Measurements from ENCODE around the gene DDX49.

DDX49 gene, protein sequence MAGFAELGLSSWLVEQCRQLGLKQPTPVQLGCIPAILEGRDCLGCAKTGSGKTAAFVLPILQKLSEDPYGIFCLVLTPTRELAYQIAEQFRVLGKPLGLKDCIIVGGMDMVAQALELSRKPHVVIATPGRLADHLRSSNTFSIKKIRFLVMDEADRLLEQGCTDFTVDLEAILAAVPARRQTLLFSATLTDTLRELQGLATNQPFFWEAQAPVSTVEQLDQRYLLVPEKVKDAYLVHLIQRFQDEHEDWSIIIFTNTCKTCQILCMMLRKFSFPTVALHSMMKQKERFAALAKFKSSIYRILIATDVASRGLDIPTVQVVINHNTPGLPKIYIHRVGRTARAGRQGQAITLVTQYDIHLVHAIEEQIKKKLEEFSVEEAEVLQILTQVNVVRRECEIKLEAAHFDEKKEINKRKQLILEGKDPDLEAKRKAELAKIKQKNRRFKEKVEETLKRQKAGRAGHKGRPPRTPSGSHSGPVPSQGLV

DNA sequence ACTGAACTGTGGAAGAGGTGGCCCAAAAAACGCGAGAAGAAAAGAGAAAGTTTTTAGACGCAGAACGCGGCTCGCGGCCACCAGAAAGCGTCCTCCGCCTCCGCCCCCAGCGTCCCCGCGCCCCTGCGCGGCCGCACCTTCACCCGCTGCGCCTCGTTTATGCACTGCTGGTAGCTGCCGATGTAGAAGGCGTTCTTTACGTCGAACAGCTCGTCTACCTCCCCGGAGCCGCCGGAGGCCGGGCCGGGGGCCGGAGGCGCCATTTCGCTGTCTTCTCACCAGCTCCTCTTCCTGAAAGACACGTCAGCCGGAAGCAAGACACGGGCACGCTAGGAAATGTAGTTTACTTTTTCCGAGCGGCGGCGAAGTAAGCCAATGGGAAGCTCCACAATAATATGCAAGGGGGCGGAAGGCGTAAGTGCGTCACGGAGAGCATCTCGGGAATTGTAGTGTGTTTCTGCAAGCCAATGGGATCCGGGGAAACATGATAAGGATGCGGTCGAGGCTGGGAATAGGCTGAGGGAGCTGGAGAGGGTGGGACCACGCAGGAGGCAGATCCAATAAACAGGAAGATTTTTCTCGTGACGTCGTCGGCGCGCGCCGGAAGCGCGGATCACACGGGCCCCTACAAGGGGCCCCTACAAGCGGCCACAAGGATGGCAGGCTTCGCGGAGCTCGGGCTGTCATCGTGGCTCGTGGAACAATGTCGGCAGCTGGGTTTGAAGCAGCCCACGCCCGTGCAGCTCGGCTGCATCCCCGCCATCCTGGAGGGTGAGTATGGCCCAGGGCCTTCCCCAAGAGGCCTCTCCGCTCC lies at the start of gene DDX49, which contains the start of gene COPE:
Gene DDX49 (plus strand): TSS at position 630 of the 814 bp plus-strand sequence. CDS start 27 bp downstream, at position 657.
Gene COPE (minus strand): TSS at position 302 of the 814 bp plus-strand sequence. CDS start 39 bp downstream, at position 263.
- DNase-seq (ENCODE audit: low read depth in 2 of 2) = peak; percentile 92 to 96

DNA sequence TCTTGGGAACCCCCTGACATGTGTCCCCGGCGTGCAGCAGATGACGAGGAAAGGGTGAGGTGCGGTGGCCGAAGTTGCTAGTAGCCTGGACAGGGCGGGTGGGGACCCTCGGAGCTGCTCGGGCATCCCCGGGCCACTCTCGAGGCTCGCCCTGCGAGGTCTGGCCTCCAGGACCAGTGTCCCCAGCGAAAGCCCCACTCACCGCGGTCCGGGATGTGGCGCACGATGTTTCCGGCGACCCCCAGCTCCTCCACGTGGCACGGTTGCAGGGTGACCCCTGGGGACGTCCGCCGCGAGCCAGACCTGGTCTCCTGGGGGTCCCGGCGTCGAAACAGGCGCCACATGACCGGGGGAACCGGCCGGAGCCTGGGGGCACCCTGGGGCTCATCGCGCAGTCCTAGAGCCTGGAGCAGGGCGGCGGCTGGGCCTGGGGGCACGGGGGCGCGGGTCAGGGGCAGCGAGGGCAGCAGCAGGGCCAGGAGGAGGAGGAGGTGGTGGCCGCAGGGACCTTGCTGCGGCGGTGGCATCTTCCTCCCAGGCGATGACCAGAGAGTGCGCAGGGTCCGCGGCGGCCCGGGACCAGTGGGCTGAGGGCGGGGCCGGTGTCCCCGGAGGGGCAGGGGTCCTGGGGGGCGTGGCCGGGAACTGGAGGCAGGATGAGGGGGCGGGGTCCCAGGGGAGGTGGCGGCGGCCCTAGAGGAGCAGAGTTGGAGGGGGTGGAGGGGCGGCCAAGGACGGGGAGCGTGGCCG lies 49.6 kb upstream of the DDX49 start:
- no peak for DNase-seq (ENCODE audit: low read depth in 2 of 2)

DNA sequence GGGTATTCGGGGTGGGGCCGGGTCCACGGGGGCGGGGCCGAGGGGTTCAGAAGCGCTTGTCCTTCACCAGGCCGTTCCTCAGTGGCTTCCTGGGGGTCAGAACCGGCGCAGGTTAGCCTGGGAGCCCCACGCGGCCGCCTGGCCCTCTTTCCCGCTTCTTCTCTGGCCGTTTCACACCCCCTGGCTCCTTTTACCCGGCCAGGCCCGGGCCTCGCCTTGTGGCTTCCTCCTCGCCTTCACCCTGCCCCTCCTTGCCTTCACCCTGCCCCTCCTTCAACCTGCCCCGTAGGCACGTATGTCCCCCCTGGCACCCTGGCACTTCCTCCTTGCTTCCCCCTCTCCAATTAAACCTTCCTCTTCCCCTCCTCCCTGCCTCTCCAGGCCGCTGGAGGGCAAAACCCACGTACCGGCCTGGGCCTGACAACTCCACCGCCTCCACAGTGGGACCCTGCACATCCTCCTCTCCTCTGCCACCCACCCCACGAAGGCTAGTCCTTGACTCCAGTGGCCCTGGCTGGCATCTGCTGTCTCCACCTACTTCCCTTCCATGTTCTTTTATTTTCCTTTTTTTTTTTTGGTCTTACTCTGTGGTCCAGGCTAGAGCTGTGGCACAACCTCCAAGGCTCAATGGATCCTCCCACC lies 48.9 kb upstream of the DDX49 start:
- no peak for DNase-seq (ENCODE audit: low read depth in 2 of 2)

GRCh38 chr19:18871543-18871942 lies 48.0 kb upstream of the DDX49 start:
- DNase-seq (ENCODE audit: low read depth in 2 of 2) = no peak

- no peak for DNase-seq (ENCODE audit: low read depth in 2 of 2)
Measured at GRCh38 chr19:18875726-18876125, 43.8 kb upstream of the DDX49 start.

DNA sequence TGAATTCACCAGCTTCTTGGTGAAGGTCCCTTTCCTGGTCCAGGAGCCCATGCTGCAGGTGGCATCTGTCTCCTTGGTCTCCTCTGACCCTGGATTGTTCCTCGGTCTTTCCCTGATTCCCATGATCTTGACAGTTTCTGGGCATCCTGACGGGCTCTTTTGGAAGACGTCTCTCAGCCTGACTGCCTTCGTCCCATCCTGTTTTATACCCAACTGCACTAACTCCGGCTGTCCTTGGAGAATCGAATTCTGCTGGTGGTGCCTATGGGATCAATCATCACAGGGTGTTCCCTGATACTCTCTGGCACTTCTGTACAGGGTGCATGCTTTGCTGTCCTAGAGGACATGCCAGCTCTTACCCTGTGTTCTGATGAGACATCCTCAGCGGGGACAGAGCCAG lies 42.6 kb upstream of the DDX49 start:
- no peak for DNase-seq (ENCODE audit: low read depth in 2 of 2)

GRCh38 chr19:18878058-18878797 lies 41.3 kb upstream of the DDX49 start:
- no peak for DNase-seq (ENCODE audit: low read depth in 2 of 2)

DNA sequence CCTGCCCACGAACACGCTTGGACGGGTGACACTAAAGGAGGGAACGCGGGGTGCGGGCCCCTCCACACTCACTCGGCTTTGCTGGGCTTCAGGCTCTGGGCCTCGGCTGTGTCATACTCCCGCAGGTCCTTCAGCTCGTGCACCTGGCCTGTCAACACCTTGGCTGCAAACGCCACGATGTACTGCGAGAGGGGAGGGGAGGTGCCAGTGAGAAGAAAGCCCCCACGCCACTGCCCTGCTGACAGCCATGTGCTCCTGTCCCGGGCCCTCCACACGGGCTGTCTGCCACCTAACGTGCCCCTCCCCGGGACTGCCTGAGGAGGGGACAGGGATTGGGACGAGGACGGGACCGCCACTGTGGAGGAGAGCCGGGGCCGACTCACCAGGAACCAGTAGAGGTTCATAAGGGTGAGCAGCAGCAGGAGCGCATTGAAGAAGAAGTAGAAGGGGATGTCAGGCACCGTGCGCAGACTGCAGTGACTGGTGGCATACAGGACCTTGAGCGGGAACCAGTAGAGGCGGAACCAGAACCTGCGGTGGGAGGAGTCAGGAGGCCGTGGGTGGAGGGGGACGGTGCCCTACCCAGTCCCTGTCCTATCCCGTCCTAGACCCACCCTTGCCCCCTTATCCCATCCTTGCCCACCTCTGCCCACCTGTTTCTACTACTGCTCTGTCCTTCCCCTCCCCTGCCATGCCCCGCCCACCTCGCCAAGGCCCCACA lies 40.5 kb upstream of the DDX49 start:
- no peak for DNase-seq (ENCODE audit: low read depth in 2 of 2)

DNA sequence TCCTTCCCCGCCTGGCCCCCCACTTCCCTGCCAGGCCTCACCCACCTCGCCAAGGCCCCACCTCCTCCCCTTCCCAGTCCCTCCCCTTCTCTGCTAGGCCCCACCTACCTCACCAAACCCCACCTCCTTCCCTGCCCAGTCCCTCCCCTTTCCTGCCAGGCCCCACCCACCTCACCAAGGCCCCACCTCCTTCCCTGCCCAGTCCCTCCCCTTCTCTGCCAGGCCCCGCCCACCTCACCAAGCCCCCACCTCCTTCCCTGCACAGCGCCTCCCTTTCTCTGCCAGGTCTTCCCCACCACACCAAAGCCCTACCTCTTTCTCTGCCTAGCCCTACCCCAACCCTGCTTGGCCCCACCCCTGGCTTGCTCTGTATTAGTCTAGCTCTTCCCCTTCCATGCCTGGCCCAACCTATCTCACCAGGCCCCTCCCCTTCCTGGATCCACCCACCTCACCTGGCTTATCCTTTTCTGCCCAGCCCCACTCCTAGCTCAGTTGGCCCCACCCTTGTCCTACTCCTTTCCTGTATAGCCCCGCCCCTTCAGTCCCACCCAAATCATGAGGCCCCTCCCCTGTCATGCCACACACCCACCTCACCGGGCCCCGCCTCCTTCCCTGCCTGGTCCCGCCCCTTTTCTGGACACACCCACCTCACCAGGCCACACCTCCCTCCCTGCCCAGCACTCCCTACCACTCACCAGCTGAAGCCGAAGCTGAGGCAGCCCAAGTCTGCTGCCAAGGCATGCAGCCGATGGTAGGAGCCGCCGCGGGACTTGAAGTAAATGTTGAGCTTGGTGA lies 39.7 kb upstream of the DDX49 start:
- no peak for DNase-seq (ENCODE audit: low read depth in 2 of 2)

- no peak for DNase-seq (ENCODE audit: low read depth in 2 of 2)
Measured at GRCh38 chr19:18881491-18881890, 38.0 kb upstream of the DDX49 start.

GRCh38 chr19:18883526-18884304 lies 35.8 kb upstream of the DDX49 start:
- DNase-seq (ENCODE audit: low read depth in 2 of 2) = no peak

GRCh38 chr19:18886972-18887371 lies 32.5 kb upstream of the DDX49 start:
- no peak for DNase-seq (ENCODE audit: low read depth in 2 of 2)

DNA sequence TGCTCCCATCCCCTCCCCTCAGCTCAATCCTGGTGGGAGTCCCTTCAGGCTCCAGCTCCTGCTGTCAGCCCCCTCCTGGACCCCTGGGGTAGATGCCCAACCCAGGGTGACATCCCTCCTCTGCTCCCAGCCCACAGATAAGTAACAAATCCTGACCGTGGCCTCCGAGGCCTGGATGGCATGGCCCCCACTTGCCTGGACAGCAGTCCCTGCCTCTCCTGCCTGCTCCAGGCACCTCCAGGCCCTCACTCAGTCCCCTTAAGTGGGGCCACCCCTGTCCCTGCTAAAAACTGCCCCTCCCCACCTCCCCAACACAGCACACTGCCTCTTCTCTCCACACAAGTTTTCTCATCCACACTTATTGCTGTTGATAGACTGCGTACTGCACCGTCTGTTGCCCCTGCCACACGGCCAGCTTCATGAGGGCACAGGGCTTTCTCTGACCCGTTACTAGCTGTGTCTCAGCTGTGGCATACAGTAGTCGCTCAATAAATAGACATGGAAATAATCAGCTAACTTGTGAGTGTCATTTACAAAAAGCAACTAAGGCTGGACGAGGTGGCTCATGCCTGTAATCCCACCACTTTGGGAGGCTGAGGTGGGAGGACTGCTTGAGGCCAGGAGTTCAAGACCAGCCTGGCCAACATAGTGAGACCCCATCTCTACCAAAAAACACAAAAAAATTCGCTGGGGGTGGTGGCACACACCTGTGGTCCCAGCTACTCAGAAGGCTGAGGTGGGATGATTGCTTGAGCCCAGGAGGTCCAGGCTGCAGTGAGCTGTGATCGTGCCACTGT lies 29.4 kb upstream of the DDX49 start:
- DNase-seq (ENCODE audit: low read depth in 2 of 2) = no peak

DNA sequence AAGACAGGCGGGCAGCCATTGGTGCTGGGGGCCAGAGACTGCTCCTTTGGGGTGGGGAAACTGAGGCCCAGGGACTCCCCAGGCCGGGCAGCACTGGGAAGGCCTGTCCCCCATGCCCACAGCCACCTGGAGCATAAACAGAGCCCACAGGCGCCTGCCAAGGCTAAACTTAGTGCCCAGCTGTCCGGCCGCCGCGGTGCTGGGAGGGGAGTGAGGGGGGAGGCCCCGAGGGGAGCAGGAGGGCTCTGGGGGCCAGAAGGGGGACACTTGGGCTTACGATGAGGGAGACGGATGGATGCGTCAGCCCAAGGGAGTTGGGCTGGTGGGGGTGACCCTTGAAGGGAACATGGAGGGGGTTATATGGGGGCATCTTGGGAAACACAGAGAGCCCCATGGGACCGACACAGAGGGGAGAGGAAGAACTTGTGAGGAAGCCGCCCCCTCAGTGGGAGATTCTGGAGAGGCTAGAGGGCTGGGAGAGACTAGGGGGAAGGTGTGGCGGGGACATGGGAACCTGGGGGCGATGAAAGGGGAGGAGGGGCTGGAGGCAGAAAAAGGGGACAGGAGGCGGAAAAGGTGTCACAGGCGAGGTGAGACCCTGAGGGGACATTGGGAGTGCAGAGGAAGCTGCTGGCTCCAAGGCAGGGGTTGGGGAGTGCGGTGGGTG lies 25.8 kb upstream of the DDX49 start:
- no peak for DNase-seq (ENCODE audit: low read depth in 2 of 2)

DNA sequence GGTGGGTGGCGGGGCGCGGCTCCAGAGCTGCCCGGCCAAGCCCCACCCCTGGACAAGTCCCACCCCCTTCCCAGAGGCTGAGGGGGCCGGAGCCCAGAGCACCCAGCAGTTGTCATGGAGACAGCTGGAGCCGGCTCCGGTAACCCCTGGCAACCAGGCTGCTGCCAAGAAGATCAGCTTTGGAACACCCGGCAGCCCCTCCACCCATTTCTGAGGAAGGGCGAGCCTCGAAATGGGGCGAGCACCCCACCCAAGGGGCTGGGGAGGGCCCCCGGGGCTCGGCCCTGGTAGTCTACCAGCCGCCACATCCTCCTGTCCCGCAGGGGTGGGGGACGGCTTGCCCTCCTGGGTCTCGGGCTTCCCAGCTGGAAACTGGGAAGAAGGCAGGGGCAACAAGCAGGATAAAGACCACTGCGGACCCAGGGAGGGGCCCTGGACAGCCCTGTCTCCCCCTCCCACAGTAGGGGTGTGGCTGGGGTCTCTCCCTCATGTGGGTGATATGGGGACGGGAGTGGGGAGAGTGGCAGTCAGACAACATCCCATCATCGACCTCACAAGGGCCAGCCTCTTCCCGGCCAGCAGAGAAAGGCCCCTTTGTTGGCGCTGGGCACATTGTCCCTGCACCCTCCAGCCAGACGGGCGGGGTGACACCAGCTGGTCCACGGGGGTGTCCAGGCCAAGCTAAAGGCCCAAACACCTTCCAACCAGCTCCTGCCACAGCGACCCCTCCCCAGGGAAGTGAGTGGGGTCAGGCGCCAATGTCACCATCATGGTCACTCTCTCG lies 25.1 kb upstream of the DDX49 start:
- no peak for DNase-seq (ENCODE audit: low read depth in 2 of 2)

Measured in stimulated activated CD8-positive, alpha-beta memory T cell treated with anti-CD3 and anti-CD28 coated beads, Interleukin-2, amount 100 ng/mL, for 1 hour (primary cell).